Measurements from ENCODE around the gene HNRNPUL2. TPM values are rescaled to one million over a fixed set of nuclear protein-coding genes. Genes with fewer than 3 reads are reported as not detected.

The HNRNPUL2 gene
- total RNA-seq, 1 donor from 2014 or later: 52.5 TPM

DNA sequence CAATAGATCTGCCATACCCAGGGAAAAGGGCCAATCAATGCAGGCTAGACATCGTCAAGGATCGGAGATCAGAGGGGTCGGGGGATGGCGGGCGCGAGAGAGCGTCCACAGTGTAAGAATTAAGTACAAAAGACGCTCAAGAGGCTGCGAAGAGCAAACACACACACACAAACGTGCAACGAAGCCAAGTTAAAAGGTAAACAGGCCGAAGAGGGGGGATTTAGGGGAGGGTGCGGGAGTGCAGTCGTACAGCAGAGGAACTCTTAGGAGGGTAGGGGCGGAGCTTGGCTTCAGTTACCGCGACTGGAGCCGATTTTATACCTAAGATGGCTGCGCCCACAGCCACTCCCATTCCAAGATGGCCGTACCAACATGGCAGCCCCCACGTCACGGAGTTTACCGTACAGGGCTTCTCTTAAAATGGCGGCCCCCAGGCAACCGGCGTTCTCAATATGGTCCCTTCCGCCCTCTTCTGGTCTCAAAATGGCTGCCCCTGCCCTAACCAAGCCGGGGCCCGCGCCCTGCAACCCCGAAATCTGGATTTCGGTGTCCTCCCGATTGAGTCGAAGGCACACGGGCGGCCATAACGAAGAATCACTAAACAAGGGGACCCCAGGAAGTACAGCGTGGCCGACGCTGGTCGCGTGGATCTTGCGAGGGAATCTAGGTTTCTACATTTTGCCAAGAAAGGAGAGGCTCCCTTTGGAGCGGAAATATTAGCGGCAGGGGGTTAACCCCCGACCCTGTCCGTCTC, 17.8 kb downstream of the HNRNPUL2 start:
- peak overlapping the region; percentile 80 for H3K4me3 Mint-ChIP-seq (ENCODE audit: unreplicated experiment)
- DNase-seq (ENCODE audit: extremely low spot score, unreplicated experiment): peak; percentile 98
- peak overlapping the region; percentile 100 for H3K27ac Mint-ChIP-seq (ENCODE audit: unreplicated experiment)
- H3K9me3 Mint-ChIP-seq (ENCODE audit: unreplicated experiment): no peaks in the 10 kb centered on the region
- H3K27me3 Mint-ChIP-seq (ENCODE audit: unreplicated experiment): no peaks in the 10 kb centered on the region
- peaks cover 52% of the 10 kb centered on the region for H3K4me1 Mint-ChIP-seq (ENCODE audit: unreplicated experiment)
- peaks cover 16% of the 10 kb centered on the region for H3K36me3 Mint-ChIP-seq (ENCODE audit: unreplicated experiment)
- TF ChIP-seq, protein P1, sequence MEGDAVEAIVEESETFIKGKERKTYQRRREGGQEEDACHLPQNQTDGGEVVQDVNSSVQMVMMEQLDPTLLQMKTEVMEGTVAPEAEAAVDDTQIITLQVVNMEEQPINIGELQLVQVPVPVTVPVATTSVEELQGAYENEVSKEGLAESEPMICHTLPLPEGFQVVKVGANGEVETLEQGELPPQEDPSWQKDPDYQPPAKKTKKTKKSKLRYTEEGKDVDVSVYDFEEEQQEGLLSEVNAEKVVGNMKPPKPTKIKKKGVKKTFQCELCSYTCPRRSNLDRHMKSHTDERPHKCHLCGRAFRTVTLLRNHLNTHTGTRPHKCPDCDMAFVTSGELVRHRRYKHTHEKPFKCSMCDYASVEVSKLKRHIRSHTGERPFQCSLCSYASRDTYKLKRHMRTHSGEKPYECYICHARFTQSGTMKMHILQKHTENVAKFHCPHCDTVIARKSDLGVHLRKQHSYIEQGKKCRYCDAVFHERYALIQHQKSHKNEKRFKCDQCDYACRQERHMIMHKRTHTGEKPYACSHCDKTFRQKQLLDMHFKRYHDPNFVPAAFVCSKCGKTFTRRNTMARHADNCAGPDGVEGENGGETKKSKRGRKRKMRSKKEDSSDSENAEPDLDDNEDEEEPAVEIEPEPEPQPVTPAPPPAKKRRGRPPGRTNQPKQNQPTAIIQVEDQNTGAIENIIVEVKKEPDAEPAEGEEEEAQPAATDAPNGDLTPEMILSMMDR (IDR thresholded peaks at IDR 0.05): no peak

DNA sequence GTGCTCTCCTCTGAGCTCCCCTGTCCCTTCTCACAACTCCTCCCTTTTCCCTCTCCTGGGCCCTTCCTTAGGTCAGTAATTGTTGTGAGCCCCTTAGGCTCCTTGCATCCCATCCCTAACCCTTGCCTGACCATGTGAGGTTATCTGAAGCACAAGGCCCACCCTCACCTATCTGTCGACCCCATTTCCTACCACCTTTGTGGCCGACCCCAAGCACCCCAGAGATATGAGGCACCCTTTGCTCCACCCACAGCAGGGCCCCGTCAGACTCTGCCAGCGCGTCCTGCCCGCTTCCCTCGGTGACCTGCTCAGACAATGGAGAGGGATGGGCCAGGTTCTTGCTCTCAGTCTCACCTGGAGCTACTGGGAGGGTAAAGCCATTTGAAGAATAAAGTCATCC, 18.5 kb downstream of the HNRNPUL2 start:
- H3K4me1 Mint-ChIP-seq (ENCODE audit: unreplicated experiment): peaks cover 50% of the 10 kb centered on the region
- peak overlapping the region; percentile 80 for H3K4me3 Mint-ChIP-seq (ENCODE audit: unreplicated experiment)
- H3K9me3 Mint-ChIP-seq (ENCODE audit: unreplicated experiment): no peaks in the 10 kb centered on the region
- H3K36me3 Mint-ChIP-seq (ENCODE audit: unreplicated experiment): peaks cover 12% of the 10 kb centered on the region
- DNase-seq (ENCODE audit: extremely low spot score, unreplicated experiment): no peak
- no peaks in the 10 kb centered on the region for H3K27me3 Mint-ChIP-seq (ENCODE audit: unreplicated experiment)
- peak overlapping the region; percentile 100 for H3K27ac Mint-ChIP-seq (ENCODE audit: unreplicated experiment)
- TF ChIP-seq, protein P1 (IDR thresholded peaks at IDR 0.05): no peak

DNA sequence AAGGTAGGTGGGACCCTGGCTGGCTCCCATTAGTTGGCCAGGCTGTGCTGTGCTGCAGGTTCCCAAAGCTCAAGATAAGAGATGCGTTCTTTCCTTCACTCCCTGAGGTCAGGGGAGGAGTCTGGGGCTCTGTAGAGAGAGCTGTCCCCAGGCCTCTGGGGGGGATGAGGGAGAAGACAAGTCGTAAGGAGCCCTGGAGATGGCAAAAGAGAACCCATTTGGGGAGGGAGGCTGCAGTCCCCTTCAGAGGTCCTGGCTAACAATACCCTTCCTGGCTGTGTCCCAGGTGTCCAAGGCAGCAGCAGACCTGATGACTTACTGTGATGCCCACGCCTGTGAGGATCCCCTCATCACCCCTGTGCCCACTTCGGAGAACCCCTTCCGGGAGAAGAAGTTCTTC, 18.9 kb downstream of the HNRNPUL2 start:
- Mint-ChIP-seq H3K4me3 (ENCODE audit: unreplicated experiment) (peak overlapping the region; percentile 80), H3K9me3 (ENCODE audit: unreplicated experiment) (no peaks in the 10 kb centered on the region), H3K27me3 (ENCODE audit: unreplicated experiment) (no peaks in the 10 kb centered on the region), H3K36me3 (ENCODE audit: unreplicated experiment) (peaks cover 12% of the 10 kb centered on the region), H3K27ac (ENCODE audit: unreplicated experiment) (peak overlapping the region; percentile 100), H3K4me1 (ENCODE audit: unreplicated experiment) (peaks cover 49% of the 10 kb centered on the region)
- TF ChIP-seq, protein P1 (IDR thresholded peaks at IDR 0.05): no peak
- DNase-seq (ENCODE audit: extremely low spot score, unreplicated experiment): no peak

DNA sequence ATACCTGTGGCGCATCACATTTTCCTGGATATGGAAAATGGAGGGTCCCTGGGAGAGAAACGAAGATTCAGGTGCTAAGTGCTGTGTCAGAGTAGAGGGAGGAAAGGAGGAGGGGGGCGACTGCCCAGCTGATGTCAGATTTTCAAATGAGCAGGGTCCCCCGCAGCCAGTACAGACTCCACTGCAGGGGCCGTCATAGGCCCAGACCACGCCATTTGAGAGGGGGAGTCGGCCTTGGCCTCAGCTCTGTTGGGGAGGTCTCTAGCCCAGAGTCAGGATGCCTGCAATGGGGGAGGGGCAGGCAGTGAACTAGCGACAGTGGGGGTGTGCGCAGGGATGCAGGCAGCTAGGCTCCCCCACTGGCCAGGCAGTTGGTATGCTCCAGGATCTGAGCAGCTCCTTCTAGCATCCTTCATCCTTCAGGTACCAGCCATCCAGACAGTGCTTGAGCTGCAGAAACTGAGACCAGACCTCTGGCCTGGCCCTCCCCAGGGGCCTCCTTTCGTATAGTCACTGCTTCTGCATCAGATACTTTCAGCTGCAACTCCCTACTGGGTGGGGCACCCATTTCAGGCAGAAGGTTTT, 19.9 kb downstream of the HNRNPUL2 start, which contains the start of the genes BSCL2 and GNG3:
Gene BSCL2, minus strand, starts transcription at position 148 of the 585 bp plus-strand sequence. CDS start 229 bp downstream, outside the sequence.
Gene GNG3, plus strand, starts transcription at position 400 of the 585 bp plus-strand sequence. CDS start 620 bp downstream, outside the sequence.
- TF ChIP-seq, protein P1 (IDR thresholded peaks at IDR 0.05): no peak
- Mint-ChIP-seq H3K27me3 (ENCODE audit: unreplicated experiment) (no peaks in the 10 kb centered on the region), H3K4me3 (ENCODE audit: unreplicated experiment) (peak within 1 kb of the TSS; percentile 94), H3K36me3 (ENCODE audit: unreplicated experiment) (peaks cover 11% of the 10 kb centered on the region), H3K27ac (ENCODE audit: unreplicated experiment) (peak within 1 kb of the TSS; percentile 65), H3K9me3 (ENCODE audit: unreplicated experiment) (no peaks in the 10 kb centered on the region), H3K4me1 (ENCODE audit: unreplicated experiment) (peaks cover 46% of the 10 kb centered on the region)
- DNase-seq (ENCODE audit: extremely low spot score, unreplicated experiment): no peak

DNA sequence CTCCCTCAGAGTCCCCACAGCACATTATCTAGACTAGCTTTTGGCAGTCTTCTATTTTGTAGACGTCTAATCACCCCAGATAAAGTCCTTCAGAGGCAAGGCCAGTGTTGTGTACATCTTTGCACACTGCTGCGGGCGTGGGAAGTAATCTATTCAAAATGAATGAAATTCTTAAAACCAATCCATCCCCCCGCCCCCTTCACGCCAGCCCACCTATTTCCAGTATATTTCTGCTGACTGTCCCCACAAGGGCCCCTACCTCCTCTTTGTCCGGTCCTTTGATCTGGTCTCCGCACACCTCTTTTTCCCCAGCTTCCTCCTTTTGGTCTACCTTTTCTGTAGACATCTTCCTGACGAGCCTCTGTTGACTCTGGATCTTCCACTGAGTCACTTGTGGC, 20.4 kb downstream of the HNRNPUL2 start:
- peaks cover 46% of the 10 kb centered on the region for H3K4me1 Mint-ChIP-seq (ENCODE audit: unreplicated experiment)

More for the DNA sequence above, 20.4 kb downstream of the HNRNPUL2 start:
- no peaks in the 10 kb centered on the region for H3K27me3 Mint-ChIP-seq (ENCODE audit: unreplicated experiment)
- TF ChIP-seq, protein P1 (IDR thresholded peaks at IDR 0.05): no peak
- H3K4me3 Mint-ChIP-seq (ENCODE audit: unreplicated experiment): peak overlapping the region; percentile 94
- peak overlapping the region; percentile 65 for H3K27ac Mint-ChIP-seq (ENCODE audit: unreplicated experiment)
- no peak for DNase-seq (ENCODE audit: extremely low spot score, unreplicated experiment)
- H3K9me3 Mint-ChIP-seq (ENCODE audit: unreplicated experiment): no peaks in the 10 kb centered on the region
- H3K36me3 Mint-ChIP-seq (ENCODE audit: unreplicated experiment): peaks cover 8% of the 10 kb centered on the region

Data from osteocyte (in vitro differentiated cells).